PC-3 (cell line): Measurements from ENCODE around the gene DCANP1. TPM values are rescaled to one million over a fixed set of nuclear protein-coding genes. Genes with fewer than 3 reads are reported as not detected.

Source experiments
- ATAC-seq: fragments of 200-7000 bp; cut with Tn5 transposase; 2 replicates; pipeline ENCODE4 v1.9.1; 2020; ENCODE audit warnings: mild to moderate bottlenecking, moderate library complexity
- BruUV-seq: library from RNA; stranded (reverse); fragments of 400-500 nt; replicated peaks from 2 replicates; lab custom pipeline; 2021; lab: Mats Ljungman, UMichigan
- CTCF ChIA-PET: fragments of 300-600 bp; sonication (Branson Sonifier 250); formaldehyde crosslinking; loops from one replicate; lab custom pipeline; 2022; ENCODE audit warnings: antibody characterized with exemption; lab: Charles Lee
- POLR2A ChIA-PET: fragments of 300-600 bp; sonication (Branson Sonifier 250); formaldehyde crosslinking; loops from one replicate; lab custom pipeline; 2022; ENCODE audit warnings: antibody characterized with exemption; ENCODE audit not compliant: unreplicated experiment; lab: Charles Lee
- DNase-seq: peaks from one replicate; pipeline ENCODE4 v3.0.0-alpha.2; 2015
- H2AFZ ChIP-seq: fragments of 300-600 bp; sonication (generic); 2 replicates; pipeline ENCODE4 v1.6.0; 2016; ENCODE audit warnings: antibody characterized with exemption, low read length
- H3F3A ChIP-seq: fragments of 300-600 bp; sonication (generic); one replicate; pipeline ENCODE4 v1.6.0; 2017; ENCODE audit warnings: antibody characterized with exemption, low read length, control low read depth, mild to moderate bottlenecking; ENCODE audit not compliant: unreplicated experiment
- H3K27ac ChIP-seq: fragments of 300-600 bp; sonication (generic); 2 replicates; pipeline ENCODE4 v1.5.1; 2016; ENCODE audit warnings: mild to moderate bottlenecking, low read length
- H3K27me3 ChIP-seq: fragments of 300-600 bp; sonication (generic); 2 replicates; pipeline ENCODE4 v1.6.1; 2016; ENCODE audit warnings: low read length, mixed read lengths
- H3K36me3 ChIP-seq: fragments of 300-600 bp; sonication (generic); 2 replicates; pipeline ENCODE4 v1.6.1; 2016; ENCODE audit warnings: low read depth, mixed run types, low read length, mixed read lengths
- H3K4me1 ChIP-seq: fragments of 300-600 bp; sonication (generic); 2 replicates; pipeline ENCODE4 v1.5.1; 2016; ENCODE audit warnings: low read length; ENCODE audit not compliant: insufficient read depth
- H3K4me2 ChIP-seq: fragments of 300-600 bp; sonication (generic); 2 replicates; pipeline ENCODE4 v1.6.0; 2016; ENCODE audit warnings: low read length
- H3K4me3 ChIP-seq: fragments of 300-600 bp; sonication (generic); 2 replicates; pipeline ENCODE4 v1.5.1; 2016; ENCODE audit warnings: mild to moderate bottlenecking, low read length, mixed read lengths
- H3K79me2 ChIP-seq: fragments of 300-600 bp; sonication (generic); 2 replicates; pipeline ENCODE4 v1.6.1; 2017; ENCODE audit warnings: low read length, mixed read lengths
- H3K9ac ChIP-seq: fragments of 300-600 bp; sonication (generic); 2 replicates; pipeline ENCODE4 v1.6.0; 2016; ENCODE audit warnings: mild to moderate bottlenecking, low read length
- H3K9me2 ChIP-seq: fragments of 300-600 bp; sonication (generic); replicated peaks from 2 replicates; pipeline ENCODE4 v1.6.1; 2016; ENCODE audit warnings: mixed run types, low read length, mixed read lengths
- H3K9me3 ChIP-seq: fragments of 300-600 bp; sonication (generic); 2 replicates; pipeline ENCODE4 v1.6.1; 2016; ENCODE audit warnings: low read length, mixed read lengths
- H4K20me1 ChIP-seq: fragments of 300-600 bp; sonication (generic); 2 replicates; pipeline ENCODE4 v1.6.1; 2016; ENCODE audit warnings: low read length, mixed read lengths
- EZH2 ChIP-seq: fragments of 300-600 bp; sonication (generic); IDR thresholded peaks from one replicate; pipeline ENCODE4 v1.6.1; 2017; ENCODE audit warnings: antibody characterized with exemption, mild to moderate bottlenecking, low read length; ENCODE audit not compliant: unreplicated experiment
- EZH2phosphoT487 ChIP-seq: fragments of 300-600 bp; sonication (generic); IDR thresholded peaks from 2 replicates; pipeline ENCODE4 v1.6.1; 2018; ENCODE audit warnings: mild to moderate bottlenecking, antibody characterized with exemption, low read length, borderline replicate concordance
- intact Hi-C: fragments of 100-400 bp; cut with micrococcal nuclease; formaldehyde crosslinking; loops from 2 replicates; pipeline ENCODE4 v1.9.0; 2023
- total RNA-seq: library from RNA; depleted of rRNA; stranded (reverse); fragments of >200 nt; gene quantifications from 2 replicates; pipeline ENCODE4 v1.2.3, GENCODE V29; 2014
- TF ChIP-seq, protein P1 (sequence below): fragments of 300-600 bp; sonication (generic); conservative IDR thresholded peaks from 2 replicates; pipeline ENCODE4 v1.5.1; 2017; ENCODE audit warnings: antibody characterized with exemption, low read depth, mild to moderate bottlenecking, low read length

DCANP1 gene
- total RNA-seq, 1 experiment from 2014 or later: not detected

DNA sequence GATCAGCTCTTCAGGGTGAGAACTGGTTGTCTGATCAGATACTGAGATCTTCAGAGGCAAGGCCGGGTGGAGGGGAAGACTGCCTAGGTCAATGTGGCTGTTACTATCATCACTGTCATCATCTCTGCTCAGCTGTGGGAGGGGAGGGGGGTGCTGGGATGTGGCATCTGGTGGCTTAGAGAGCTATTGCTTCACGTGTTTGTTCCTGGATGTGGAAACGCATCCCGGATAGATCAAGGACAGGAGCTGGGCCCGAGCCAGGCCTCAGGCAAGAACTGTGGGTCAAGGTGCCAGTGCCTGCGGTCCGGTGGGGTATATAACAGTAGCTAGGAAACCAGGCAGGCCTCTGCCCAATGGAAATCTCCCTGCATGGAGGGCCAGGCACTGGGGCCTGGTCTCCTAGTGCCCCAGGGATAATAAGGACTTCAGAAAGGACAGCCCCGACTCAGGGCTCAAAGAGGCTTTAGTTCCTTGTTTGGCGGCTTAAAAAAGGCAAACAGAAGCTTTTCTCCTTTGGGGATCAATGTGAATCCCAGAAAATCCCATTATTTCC lies 35.3 kb upstream of the DCANP1 start:
- ChIA-PET POLR2A (no interaction called here), CTCF (no interaction called here)

DNA sequence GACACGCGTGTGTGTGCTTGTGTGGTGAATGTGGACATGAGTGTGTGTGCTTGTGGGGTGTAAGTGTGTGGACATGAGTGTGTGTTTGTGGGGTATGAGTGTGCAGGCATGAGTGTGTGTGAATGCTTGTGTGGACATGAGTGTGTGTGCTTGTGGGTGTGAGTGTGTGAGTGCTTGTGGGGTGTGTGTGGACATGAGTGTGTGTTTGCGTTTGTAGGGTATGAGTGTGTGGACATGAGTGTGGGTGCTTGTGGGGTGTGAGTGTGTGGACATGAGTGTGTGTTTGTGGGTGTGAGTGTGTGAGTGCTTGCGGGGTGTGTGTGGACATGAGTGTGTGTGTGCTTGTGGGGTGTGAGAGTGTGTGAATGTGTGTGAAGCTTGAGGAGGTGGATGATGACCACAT lies 34.8 kb upstream of the DCANP1 start:
- ChIA-PET CTCF (no interaction called here), POLR2A (no interaction called here)
- H3K9ac ChIP-seq: no peak overlapping the region
- no peaks in the 10 kb centered on the region for H3K36me3 ChIP-seq
- no peaks in the 10 kb centered on the region for H4K20me1 ChIP-seq
- H3F3A ChIP-seq: no peaks in the 10 kb centered on the region
- H2AFZ ChIP-seq: no peak overlapping the region
- no peaks in the 10 kb centered on the region for H3K79me2 ChIP-seq
- no peak overlapping the region for H3K27ac ChIP-seq
- H3K4me3 ChIP-seq: no peak overlapping the region
- H3K9me2 ChIP-seq: no peaks in the 10 kb centered on the region
- ATAC-seq (no peak), DNase-seq (no peak)
- BruUV-seq: no TSS peak
- H3K4me2 ChIP-seq: no peak overlapping the region
- TF ChIP-seq EZH2 (no peak), EZH2phosphoT487 (no peak)
- TF ChIP-seq, protein P1, sequence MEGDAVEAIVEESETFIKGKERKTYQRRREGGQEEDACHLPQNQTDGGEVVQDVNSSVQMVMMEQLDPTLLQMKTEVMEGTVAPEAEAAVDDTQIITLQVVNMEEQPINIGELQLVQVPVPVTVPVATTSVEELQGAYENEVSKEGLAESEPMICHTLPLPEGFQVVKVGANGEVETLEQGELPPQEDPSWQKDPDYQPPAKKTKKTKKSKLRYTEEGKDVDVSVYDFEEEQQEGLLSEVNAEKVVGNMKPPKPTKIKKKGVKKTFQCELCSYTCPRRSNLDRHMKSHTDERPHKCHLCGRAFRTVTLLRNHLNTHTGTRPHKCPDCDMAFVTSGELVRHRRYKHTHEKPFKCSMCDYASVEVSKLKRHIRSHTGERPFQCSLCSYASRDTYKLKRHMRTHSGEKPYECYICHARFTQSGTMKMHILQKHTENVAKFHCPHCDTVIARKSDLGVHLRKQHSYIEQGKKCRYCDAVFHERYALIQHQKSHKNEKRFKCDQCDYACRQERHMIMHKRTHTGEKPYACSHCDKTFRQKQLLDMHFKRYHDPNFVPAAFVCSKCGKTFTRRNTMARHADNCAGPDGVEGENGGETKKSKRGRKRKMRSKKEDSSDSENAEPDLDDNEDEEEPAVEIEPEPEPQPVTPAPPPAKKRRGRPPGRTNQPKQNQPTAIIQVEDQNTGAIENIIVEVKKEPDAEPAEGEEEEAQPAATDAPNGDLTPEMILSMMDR: no peak
- no peaks in the 10 kb centered on the region for H3K4me1 ChIP-seq
- intact Hi-C loops: no loop called here
- H3K27me3 ChIP-seq: no peaks in the 10 kb centered on the region
- no peaks in the 10 kb centered on the region for H3K9me3 ChIP-seq

More for the DNA sequence above, 35.3 kb upstream of the DCANP1 start:
- no peak overlapping the region for H3K9ac ChIP-seq
- H3K9me3 ChIP-seq: no peaks in the 10 kb centered on the region
- no peak overlapping the region for H2AFZ ChIP-seq
- intact Hi-C loops: no loop called here
- BruUV-seq: no TSS peak
- H3K4me2 ChIP-seq: no peak overlapping the region
- H3K36me3 ChIP-seq: no peaks in the 10 kb centered on the region
- H3K27ac ChIP-seq: no peak overlapping the region
- DNase-seq (no peak), ATAC-seq (no peak)
- H3K79me2 ChIP-seq: no peaks in the 10 kb centered on the region
- no peaks in the 10 kb centered on the region for H3K27me3 ChIP-seq
- no peak overlapping the region for H3K4me3 ChIP-seq
- TF ChIP-seq, protein P1: no peak
- no peak for TF ChIP-seq EZH2
- TF ChIP-seq EZH2phosphoT487: no peak
- no peaks in the 10 kb centered on the region for H3K4me1 ChIP-seq
- no peaks in the 10 kb centered on the region for H3K9me2 ChIP-seq
- H4K20me1 ChIP-seq: no peaks in the 10 kb centered on the region
- no peaks in the 10 kb centered on the region for H3F3A ChIP-seq

DNA sequence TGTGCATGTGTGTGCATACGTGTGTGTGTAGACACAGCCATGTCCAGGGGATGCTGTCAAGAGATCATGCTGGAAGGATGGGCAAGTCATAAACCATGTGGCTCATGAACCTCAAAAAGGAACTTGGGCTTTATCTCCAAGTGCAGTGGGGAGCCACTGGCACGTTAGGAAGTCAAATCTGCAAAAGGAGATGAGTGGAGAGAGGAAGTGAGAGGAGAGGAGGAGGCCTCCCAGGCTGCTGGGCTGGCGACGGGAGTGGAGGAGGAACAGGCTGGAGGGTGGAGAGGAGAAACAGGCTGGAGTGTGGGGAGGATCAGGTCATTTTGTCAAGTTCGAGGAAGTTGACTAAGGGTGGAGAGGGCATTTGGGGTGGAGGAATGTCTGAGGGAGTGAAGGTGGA lies 34.2 kb upstream of the DCANP1 start:
- no peaks in the 10 kb centered on the region for H4K20me1 ChIP-seq
- no TSS peak for BruUV-seq
- no peaks in the 10 kb centered on the region for H3K79me2 ChIP-seq
- ChIA-PET POLR2A (no interaction called here), CTCF (no interaction called here)
- H3K27ac ChIP-seq: no peak overlapping the region
- TF ChIP-seq EZH2phosphoT487: no peak
- TF ChIP-seq, protein P1: no peak
- no peaks in the 10 kb centered on the region for H3K9me2 ChIP-seq
- no peaks in the 10 kb centered on the region for H3K36me3 ChIP-seq
- H2AFZ ChIP-seq: no peak overlapping the region
- no peak overlapping the region for H3K4me2 ChIP-seq
- no peaks in the 10 kb centered on the region for H3K4me1 ChIP-seq
- H3K4me3 ChIP-seq: no peak overlapping the region
- intact Hi-C loops: no loop called here
- no peak overlapping the region for H3K9ac ChIP-seq
- no peaks in the 10 kb centered on the region for H3K9me3 ChIP-seq
- DNase-seq: no peak
- ATAC-seq: no peak
- no peaks in the 10 kb centered on the region for H3F3A ChIP-seq
- H3K27me3 ChIP-seq: no peaks in the 10 kb centered on the region
